Liver (tissue), 9 donors: ENCODE data around the gene HSFX3. TPM values are rescaled to one million over a fixed set of nuclear protein-coding genes. Genes with fewer than 3 reads are reported as not detected.
"Not testable (repeated sequence)": the region's sequence is repeated elsewhere in the genome, so short reads cannot be mapped to it uniquely, and the experiment has no call there.

Experiments used
- DNase-seq: peaks from one replicate; pipeline ENCODE4 v3.0.0-alpha.2; 2017; ENCODE audit warnings: low spot score
- H3K27ac ChIP-seq, 2 donors: one replicate each; pipeline ENCODE4 v1.7.0; 2013; ENCODE audit warnings: inconsistent platforms in 2 of 2, low read length in 2 of 2, control low read depth in 1 of 2, low read depth in 1 of 2, mild to moderate bottlenecking in 1 of 2
- H3K27me3 ChIP-seq, 4 donors: one replicate each; pipeline versions ENCODE4 v1.6.1 to v1.7.0; 2013; ENCODE audit warnings: low read length in 3 of 4, inconsistent platforms in 1 of 4, mild to moderate bottlenecking in 1 of 4, moderate library complexity in 1 of 4; ENCODE audit not compliant: control insufficient read depth in 4 of 4, insufficient read depth in 4 of 4
- H3K36me3 ChIP-seq, 4 donors: one replicate each; pipeline versions ENCODE4 v1.6.1 to v1.7.0; 2013; ENCODE audit warnings: low read length in 3 of 4, mild to moderate bottlenecking in 3 of 4, low read depth in 1 of 4, moderate library complexity in 1 of 4; ENCODE audit not compliant: control insufficient read depth in 4 of 4, insufficient read depth in 3 of 4
- H3K4me1 ChIP-seq, 4 donors: one replicate each; pipeline versions ENCODE4 v1.6.1 to v1.7.0; 2013; ENCODE audit warnings: low read length in 3 of 4, mild to moderate bottlenecking in 3 of 4, moderate library complexity in 1 of 4; ENCODE audit not compliant: control insufficient read depth in 4 of 4, insufficient read depth in 4 of 4
- H3K4me3 ChIP-seq, 3 donors: one replicate each; pipeline versions ENCODE4 v1.6.1 to v1.7.0; 2013; ENCODE audit warnings: low read length in 3 of 3, control low read depth in 1 of 3, low read depth in 1 of 3, mild to moderate bottlenecking in 1 of 3
- H3K9ac ChIP-seq, 2 donors: one replicate each; pipeline ENCODE4 v1.7.0; 2013; ENCODE audit warnings: low read length in 2 of 2, mild to moderate bottlenecking in 2 of 2, moderate library complexity in 2 of 2, control low read depth in 1 of 2, low read depth in 1 of 2
- H3K9me3 ChIP-seq, 4 donors: one replicate each; pipeline versions ENCODE4 v1.6.1 to v1.7.0; 2013; ENCODE audit warnings: low read length in 3 of 4; ENCODE audit not compliant: control insufficient read depth in 4 of 4
- ATF3 ChIP-seq: IDR thresholded peaks from 2 replicates; pipeline ENCODE4 v1.6.1; 2016; ENCODE audit warnings: antibody characterized with exemption
- EGR1 ChIP-seq, 2 donors: IDR thresholded peaks; 2 replicates each; pipeline ENCODE4 v1.6.1; 2016 to 2018; ENCODE audit warnings: antibody characterized with exemption in 2 of 2, low read depth in 2 of 2
- FOXA1 ChIP-seq: IDR thresholded peaks from 2 replicates; pipeline ENCODE4 v1.6.1; 2016; ENCODE audit warnings: antibody characterized with exemption
- FOXA2 ChIP-seq: IDR thresholded peaks from 2 replicates; pipeline ENCODE4 v1.6.1; 2016; ENCODE audit warnings: antibody characterized with exemption
- GABPA ChIP-seq, 2 donors: IDR thresholded peaks in 1 of 2; conservative IDR thresholded peaks in 1 of 2; 2 replicates each; pipeline ENCODE4 v1.6.1; 2016; ENCODE audit warnings: antibody characterized with exemption in 2 of 2, mild to moderate bottlenecking in 1 of 2, moderate library complexity in 1 of 2
- HNF4A ChIP-seq, 2 donors: conservative IDR thresholded peaks; 2 replicates each; pipeline ENCODE4 v1.6.1; 2016; ENCODE audit warnings: antibody characterized with exemption in 2 of 2, mild to moderate bottlenecking in 2 of 2
- HNF4G ChIP-seq: IDR thresholded peaks from 2 replicates; pipeline ENCODE4 v1.6.1; 2016; ENCODE audit warnings: antibody characterized with exemption
- JUND ChIP-seq, 2 donors: IDR thresholded peaks; 2 replicates each; pipeline ENCODE4 v1.6.1; 2016; ENCODE audit warnings: antibody characterized with exemption in 2 of 2
- MAX ChIP-seq: IDR thresholded peaks from 2 replicates; pipeline ENCODE4 v1.6.1; 2016; ENCODE audit warnings: antibody characterized with exemption
- NR2F2 ChIP-seq: IDR thresholded peaks from 2 replicates; pipeline ENCODE4 v1.6.1; 2016; ENCODE audit warnings: antibody characterized with exemption
- RXRA ChIP-seq, 2 donors: IDR thresholded peaks; 2 replicates each; pipeline ENCODE4 v1.6.1; 2017 to 2018; ENCODE audit warnings: antibody characterized with exemption in 2 of 2, mild to moderate bottlenecking in 1 of 2
- SP1 ChIP-seq: IDR thresholded peaks from 2 replicates; pipeline ENCODE4 v1.6.1; 2018; ENCODE audit warnings: antibody characterized with exemption, mild to moderate bottlenecking
- TAF1 ChIP-seq: conservative IDR thresholded peaks from 2 replicates; pipeline ENCODE4 v1.6.1; 2016; ENCODE audit warnings: antibody characterized with exemption, mild to moderate bottlenecking
- WGBS: extraction: QIAGEN DNeasy Blood & Tissue Kit; methylation state at CpG from one replicate; pipeline ENCODE4 v1.1.7; 2013; 5-methylcytosine and 5-hydroxymethylcytosine counted together
- polyA plus RNA-seq, 2 donors: library from polyadenylated mRNA; stranded (reverse) in 1 of 2; unstranded in 1 of 2; fragments of 200-250 nt in 1 of 2; fragments of >200 nt in 1 of 2; fragmentation: Nextera tagmentation in 1 of 2; extraction: Ambion mirVana in 1 of 2; gene quantifications; one replicate each; pipeline versions ENCODE4 v1.2.1 to v1.2.3, GENCODE V29; 2013 to 2015
- total RNA-seq, 2 donors: library from RNA; depleted of rRNA; stranded (reverse); fragments of >200 nt; gene quantifications; one replicate each; pipeline ENCODE4 v1.2.3, GENCODE V29; 2014
- TF ChIP-seq, protein P1 (sequence below): IDR thresholded peaks from 2 replicates; pipeline ENCODE4 v1.6.1; 2016; ENCODE audit warnings: antibody characterized with exemption
- TF ChIP-seq, protein P2 (sequence below): IDR thresholded peaks from 2 replicates; pipeline ENCODE4 v1.6.1; 2016; ENCODE audit warnings: antibody characterized with exemption, mild to moderate bottlenecking
- donor health status: healthy.
- donor health status: healthy.
- donor health status: healthy.
- donor health status: healthy.
- donor health status: healthy.

Gene HSFX3
- total and polyA plus RNA-seq, 4 donors: not detected

GRCh38 chrX:149521438-149521837 lies 28.3 kb downstream of the HSFX3 start:
- H3K4me1 ChIP-seq: peaks cover 0 to 4% (median 0%) of the 10 kb centered on the region in 4 donors
- H3K9me3 ChIP-seq: no peaks in the 10 kb centered on the region
- H3K36me3 ChIP-seq: no peaks in the 10 kb centered on the region
- WGBS: 80% methylated on average over 9 of the region's 9 CpGs
- TF ChIP-seq ATF3: no peak
- TF ChIP-seq FOXA1: no peak
- no peak for TF ChIP-seq HNF4G
- TF ChIP-seq HNF4A (conservative IDR thresholded peaks at IDR 0.05): no peak
- TF ChIP-seq FOXA2: no peak
- TF ChIP-seq JUND (IDR thresholded peaks at IDR 0.05): no peak
- TF ChIP-seq, protein P1, sequence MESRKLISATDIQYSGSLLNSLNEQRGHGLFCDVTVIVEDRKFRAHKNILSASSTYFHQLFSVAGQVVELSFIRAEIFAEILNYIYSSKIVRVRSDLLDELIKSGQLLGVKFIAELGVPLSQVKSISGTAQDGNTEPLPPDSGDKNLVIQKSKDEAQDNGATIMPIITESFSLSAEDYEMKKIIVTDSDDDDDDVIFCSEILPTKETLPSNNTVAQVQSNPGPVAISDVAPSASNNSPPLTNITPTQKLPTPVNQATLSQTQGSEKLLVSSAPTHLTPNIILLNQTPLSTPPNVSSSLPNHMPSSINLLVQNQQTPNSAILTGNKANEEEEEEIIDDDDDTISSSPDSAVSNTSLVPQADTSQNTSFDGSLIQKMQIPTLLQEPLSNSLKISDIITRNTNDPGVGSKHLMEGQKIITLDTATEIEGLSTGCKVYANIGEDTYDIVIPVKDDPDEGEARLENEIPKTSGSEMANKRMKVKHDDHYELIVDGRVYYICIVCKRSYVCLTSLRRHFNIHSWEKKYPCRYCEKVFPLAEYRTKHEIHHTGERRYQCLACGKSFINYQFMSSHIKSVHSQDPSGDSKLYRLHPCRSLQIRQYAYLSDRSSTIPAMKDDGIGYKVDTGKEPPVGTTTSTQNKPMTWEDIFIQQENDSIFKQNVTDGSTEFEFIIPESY: no peak
- no peak for TF ChIP-seq EGR1 (IDR thresholded peaks at IDR 0.05; ENCODE audit: low read depth in 2 of 2)
- TF ChIP-seq GABPA (IDR thresholded peaks at IDR 0.05 in 1 of 2, conservative IDR thresholded peaks at IDR 0.05 in 1 of 2): no peak
- TF ChIP-seq, protein P2, sequence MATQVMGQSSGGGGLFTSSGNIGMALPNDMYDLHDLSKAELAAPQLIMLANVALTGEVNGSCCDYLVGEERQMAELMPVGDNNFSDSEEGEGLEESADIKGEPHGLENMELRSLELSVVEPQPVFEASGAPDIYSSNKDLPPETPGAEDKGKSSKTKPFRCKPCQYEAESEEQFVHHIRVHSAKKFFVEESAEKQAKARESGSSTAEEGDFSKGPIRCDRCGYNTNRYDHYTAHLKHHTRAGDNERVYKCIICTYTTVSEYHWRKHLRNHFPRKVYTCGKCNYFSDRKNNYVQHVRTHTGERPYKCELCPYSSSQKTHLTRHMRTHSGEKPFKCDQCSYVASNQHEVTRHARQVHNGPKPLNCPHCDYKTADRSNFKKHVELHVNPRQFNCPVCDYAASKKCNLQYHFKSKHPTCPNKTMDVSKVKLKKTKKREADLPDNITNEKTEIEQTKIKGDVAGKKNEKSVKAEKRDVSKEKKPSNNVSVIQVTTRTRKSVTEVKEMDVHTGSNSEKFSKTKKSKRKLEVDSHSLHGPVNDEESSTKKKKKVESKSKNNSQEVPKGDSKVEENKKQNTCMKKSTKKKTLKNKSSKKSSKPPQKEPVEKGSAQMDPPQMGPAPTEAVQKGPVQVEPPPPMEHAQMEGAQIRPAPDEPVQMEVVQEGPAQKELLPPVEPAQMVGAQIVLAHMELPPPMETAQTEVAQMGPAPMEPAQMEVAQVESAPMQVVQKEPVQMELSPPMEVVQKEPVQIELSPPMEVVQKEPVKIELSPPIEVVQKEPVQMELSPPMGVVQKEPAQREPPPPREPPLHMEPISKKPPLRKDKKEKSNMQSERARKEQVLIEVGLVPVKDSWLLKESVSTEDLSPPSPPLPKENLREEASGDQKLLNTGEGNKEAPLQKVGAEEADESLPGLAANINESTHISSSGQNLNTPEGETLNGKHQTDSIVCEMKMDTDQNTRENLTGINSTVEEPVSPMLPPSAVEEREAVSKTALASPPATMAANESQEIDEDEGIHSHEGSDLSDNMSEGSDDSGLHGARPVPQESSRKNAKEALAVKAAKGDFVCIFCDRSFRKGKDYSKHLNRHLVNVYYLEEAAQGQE: no peak
- TF ChIP-seq SP1: no peak
- TF ChIP-seq TAF1: no peak
- TF ChIP-seq RXRA (IDR thresholded peaks at IDR 0.05): no peak
- no peak overlapping the region for H3K4me3 ChIP-seq
- no peak overlapping the region for H3K27ac ChIP-seq
- no peaks in the 10 kb centered on the region for H3K27me3 ChIP-seq
- no peak overlapping the region for H3K9ac ChIP-seq
- DNase-seq: no peak

DNA sequence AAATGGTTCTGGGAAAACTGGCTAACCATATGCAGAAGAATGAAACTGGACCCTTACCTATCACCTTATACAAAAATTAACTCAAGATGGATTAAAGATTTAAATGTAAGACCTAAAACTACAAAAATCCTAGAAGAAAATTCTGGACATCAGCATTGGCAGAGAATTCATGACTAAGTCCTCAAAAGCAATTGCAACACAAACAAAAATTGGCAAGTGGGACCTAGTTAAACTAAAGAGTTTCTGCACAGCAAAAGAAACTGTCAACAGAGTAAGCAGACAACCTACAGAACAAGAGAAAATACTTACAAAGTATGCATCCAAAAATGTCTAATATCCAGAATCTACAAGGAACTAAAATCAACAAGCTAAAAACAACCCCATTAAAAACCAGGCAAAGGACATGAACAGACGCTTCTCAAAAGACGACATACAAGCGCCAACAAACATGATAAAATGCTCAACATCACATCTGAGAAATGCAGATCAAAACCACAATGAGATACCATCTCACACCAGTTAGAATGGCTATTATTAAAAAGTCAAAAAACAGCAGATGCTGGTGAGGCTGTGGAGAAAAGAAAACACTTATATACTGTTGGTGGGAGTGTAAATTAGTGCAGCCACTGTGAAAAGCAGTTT lies 29.0 kb downstream of the HSFX3 start:
- not testable (repeated sequence) for DNase-seq, H3K9ac ChIP-seq, H3K9me3 ChIP-seq, H3K4me3 ChIP-seq, H3K27ac ChIP-seq, H3K4me1 ChIP-seq, H3K36me3 ChIP-seq, H3K27me3 ChIP-seq
- WGBS: 77% methylated on average over 3 of the region's 3 CpGs

- TF ChIP-seq, protein P1: no peak
- TF ChIP-seq JUND (IDR thresholded peaks at IDR 0.05) (no peak), ATF3 (no peak), GABPA (IDR thresholded peaks at IDR 0.05 in 1 of 2, conservative IDR thresholded peaks at IDR 0.05 in 1 of 2) (no peak), TAF1 (no peak), MAX (no peak), NR2F2 (no peak), FOXA2 (no peak)
- TF ChIP-seq, protein P2: no peak
- 69% methylated on average over 7 of the region's 7 CpGs for WGBS
- DNase-seq: no peak
- H3K27ac ChIP-seq: no peak overlapping the region
- no peak overlapping the region for H3K4me3 ChIP-seq
- no peaks in the 10 kb centered on the region for H3K9me3 ChIP-seq
- no peaks in the 10 kb centered on the region for H3K27me3 ChIP-seq
- H3K9ac ChIP-seq: no peak overlapping the region
- H3K4me1 ChIP-seq: peaks cover 0 to 4% (median 0%) of the 10 kb centered on the region in 4 donors
- H3K36me3 ChIP-seq: no peaks in the 10 kb centered on the region
Observed at GRCh38 chrX:149518236-149518635, 31.5 kb downstream of the HSFX3 start.
